GM18505 (cell line): Measurements from ENCODE around the gene ATAD3B.

Experiments
- ATAC-seq: cut with Tn5 transposase; IDR thresholded peaks from one replicate; pipeline ENCODE4 v1.9.1; 2021; ENCODE audit not compliant: unreplicated experiment
- POLR2A ChIP-seq: IDR thresholded peaks from 4 replicates; pipeline ENCODE4 v1.6.1; 2011; ENCODE audit warnings: borderline replicate concordance; ENCODE audit not compliant: insufficient read depth, insufficient read length; ENCODE audit errors: extremely low read depth

Gene ATAD3B

GRCh38 chr1:1537626-1538250 lies 66.2 kb downstream of the ATAD3B start:
- no peak for ATAC-seq
- no peak for TF ChIP-seq POLR2A

GRCh38 chr1:1538334-1538733 lies 66.8 kb downstream of the ATAD3B start:
- no peak for TF ChIP-seq POLR2A
- no peak for ATAC-seq

GRCh38 chr1:1538989-1539309 lies 67.4 kb downstream of the ATAD3B start:
- no peak for TF ChIP-seq POLR2A
- ATAC-seq = no peak

- ATAC-seq = no peak
- no peak for TF ChIP-seq POLR2A
These were observed 67.9 kb downstream of the ATAD3B start for GRCh38 chr1:1539310-1540089.

DNA sequence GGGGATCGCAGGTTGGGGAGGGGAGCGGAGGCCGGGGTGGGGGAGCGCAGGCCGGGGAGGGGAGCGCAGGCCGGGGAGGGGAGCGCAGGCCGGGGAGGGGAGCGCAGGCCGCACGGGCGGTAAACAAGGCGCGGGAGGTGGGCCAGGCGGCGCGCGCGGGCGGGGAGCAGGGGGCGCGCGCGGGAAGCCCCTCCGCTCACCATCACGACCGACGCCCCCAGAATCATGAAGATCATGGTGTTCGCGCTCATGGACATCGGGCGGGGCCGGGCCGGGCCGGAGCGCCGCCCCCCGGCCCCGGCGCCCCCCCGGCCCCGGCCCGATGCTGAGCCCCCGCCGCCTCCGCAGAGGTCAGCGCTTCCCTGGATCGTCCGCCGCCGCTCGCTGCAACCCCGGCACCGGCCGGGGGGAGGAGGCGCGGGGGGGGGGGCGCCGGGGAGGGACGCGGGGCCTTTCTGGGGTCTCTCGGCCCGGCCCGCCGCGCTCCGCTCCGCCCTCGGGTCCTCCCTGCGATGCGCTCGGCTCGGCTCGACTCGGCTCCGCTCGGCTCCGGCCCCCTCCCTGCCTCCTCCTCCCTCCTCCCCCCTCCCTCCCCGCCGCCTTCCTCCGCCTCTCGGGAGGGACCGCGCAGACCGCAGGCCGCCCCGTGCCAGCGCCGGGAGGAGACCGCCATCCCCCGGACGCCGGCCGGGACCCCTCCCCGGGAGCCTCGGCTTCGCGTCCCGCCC lies 68.7 kb downstream of the ATAD3B start, which contains the start of gene TMEM240:
Gene TMEM240, minus strand, starts transcription at position 535 of the 728 bp plus-strand sequence. Its CDS starts 278 bp downstream, at position 257.
- no peak for ATAC-seq
- no peak for TF ChIP-seq POLR2A

DNA sequence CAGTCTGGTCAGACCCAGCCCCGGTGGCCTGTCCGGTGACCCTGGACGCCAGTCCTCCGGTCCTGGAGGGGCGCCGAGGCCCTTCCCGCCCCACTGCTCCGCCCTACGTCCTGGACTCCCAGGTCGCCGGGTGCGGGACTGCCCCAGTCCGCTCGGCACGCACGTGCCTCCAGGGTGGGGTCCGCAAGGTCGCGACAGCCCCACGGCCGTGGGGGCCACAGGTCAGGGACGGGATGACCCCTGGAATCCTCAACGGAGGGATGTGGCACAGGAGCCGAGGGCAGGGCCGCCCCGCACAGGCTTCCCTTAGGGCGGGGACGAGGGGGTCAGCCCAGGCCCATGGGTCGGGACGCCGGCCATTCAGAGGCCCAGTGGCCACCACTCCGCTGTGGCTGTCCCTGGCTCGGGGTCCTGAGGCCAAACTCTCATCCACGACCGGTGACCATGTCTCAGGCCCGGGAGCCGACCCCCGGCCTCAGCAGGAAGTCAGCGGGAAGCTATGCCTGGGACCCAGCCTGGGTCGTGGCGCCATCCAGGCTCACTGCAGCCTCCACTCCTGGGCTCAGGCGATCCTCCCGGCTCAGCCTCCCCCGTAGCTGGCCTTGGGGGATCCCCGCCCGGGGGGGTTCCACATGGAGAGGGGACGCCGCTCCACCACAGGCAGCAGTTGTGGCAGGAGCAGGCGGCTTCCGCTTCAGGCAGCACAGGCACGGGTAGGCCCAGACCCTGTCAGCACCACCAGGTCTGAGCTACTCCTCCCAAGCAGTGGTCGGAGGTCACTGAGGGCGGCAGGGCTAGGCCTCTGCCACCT lies 69.5 kb downstream of the ATAD3B start:
- no peak for ATAC-seq
- TF ChIP-seq POLR2A = no peak

- no peak for ATAC-seq
- no peak for TF ChIP-seq POLR2A
These were observed 70.6 kb downstream of the ATAD3B start for GRCh38 chr1:1541956-1542765.

DNA sequence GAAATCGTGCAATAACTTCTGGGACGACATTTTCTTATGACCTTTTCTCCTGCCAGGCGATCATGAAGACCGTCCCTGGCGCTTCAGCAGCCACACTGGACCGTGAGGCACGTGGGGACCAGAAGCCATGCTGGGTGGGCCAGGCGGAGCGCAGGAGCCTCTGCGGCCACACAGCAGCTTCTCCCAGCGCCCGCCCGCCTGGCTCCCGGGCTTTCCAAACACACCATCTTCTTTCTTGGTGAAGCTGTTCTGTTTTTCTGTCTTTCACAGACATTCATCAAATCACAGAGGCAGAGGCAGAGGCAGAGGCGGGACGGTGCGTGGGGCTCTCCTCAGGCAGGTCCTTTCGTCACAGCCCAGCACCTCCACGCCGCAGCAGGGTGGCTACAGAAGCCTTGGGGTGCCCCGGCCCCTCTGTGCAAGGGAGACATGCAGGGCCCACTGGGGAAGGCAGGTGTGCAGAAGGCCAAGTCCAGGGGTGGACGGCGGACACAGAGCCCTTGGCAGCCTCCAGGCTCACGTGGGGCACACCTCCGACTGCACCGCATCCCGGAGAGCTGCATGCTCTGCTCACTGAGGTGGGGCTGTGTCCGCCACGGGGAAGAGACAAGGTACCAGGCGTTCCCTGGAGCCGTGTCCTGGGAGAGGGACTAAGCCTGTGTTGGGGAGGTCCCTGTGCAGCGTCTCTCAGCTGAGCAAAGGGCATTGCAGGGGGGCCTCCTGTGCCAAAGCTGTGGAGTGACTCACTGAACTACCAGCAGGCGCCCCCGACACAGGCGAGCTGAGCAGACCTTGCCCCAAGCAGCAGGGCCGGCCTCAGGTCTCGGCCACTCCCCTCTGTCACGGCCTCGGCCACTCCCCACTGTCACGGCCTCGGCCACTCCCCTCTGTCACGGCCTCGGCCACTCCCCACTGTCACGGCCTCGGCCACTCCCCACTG lies 71.5 kb downstream of the ATAD3B start:
- TF ChIP-seq POLR2A = no peak
- no peak for ATAC-seq

DNA sequence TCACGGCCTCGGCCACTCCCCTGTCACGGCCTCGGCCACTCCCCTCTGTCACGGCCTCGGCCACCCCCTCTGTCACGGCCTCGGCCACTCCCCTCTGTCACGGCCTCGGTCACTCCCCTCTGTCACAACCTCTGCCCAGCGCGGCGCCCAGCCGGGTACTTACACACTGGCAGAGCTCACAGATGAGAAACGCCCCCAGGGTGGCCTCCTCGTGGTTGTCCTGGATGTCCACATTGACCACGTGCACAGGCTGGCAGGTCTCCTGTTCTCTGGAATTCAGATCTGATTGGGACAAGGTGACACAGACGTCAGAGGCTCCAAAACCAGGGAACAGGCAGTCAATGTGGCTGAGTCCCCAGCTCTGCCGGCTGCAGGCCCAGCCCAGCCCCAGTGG lies 72.1 kb downstream of the ATAD3B start:
- no peak for ATAC-seq

GRCh38 chr1:1544544-1544943 lies 73.0 kb downstream of the ATAD3B start:
- TF ChIP-seq POLR2A = no peak
- ATAC-seq = no peak

More for the DNA sequence above, 72.1 kb downstream of the ATAD3B start:
- no peak for TF ChIP-seq POLR2A
